GM10248 (cell line): ENCODE results near the gene PNMA6F.

Experiments used
- CTCF ChIA-PET: fragments of 300-600 bp; sonication (Branson Sonifier 250); formaldehyde crosslinking; extraction: SDS; loops from one replicate; lab custom pipeline; 2021; ENCODE audit warnings: antibody characterized with exemption; lab: Yijun Ruan, JAX
- POLR2A ChIA-PET: fragments of 350-650 bp; sonication (Branson Sonifier 250); formaldehyde crosslinking; extraction: SDS; loops from one replicate; lab custom pipeline; 2020; ENCODE audit warnings: antibody characterized with exemption; lab: Yijun Ruan, JAX
- DNase-seq: peaks from one replicate; pipeline ENCODE4 v3.0.0; 2012; ENCODE audit errors: extremely low spot score
- CTCF ChIP-seq: IDR thresholded peaks from 2 replicates; pipeline ENCODE4 v1.5.1; 2012; ENCODE audit warnings: mild to moderate bottlenecking, low read depth; ENCODE audit errors: extremely low read depth, missing control alignments, control extremely low read depth

PNMA6F gene

GRCh38 chrX:153304988-153305736 lies 16.4 kb downstream of the PNMA6F start:
- TF ChIP-seq CTCF: no peak
- ChIA-PET POLR2A (no interaction called here), CTCF (no interaction called here)
- no peak for DNase-seq

- DNase-seq: no peak
- TF ChIP-seq CTCF: no peak
- ChIA-PET POLR2A (no interaction called here), CTCF (no interaction called here)
These were observed 18.0 kb downstream of the PNMA6F start for GRCh38 chrX:153303276-153304262.

GRCh38 chrX:153302796-153303195 lies 18.8 kb downstream of the PNMA6F start:
- POLR2A ChIA-PET: no interaction called here
- TF ChIP-seq CTCF: no peak
- DNase-seq: no peak
- CTCF ChIA-PET: no interaction called here

- POLR2A ChIA-PET: no interaction called here
- CTCF ChIA-PET: no interaction called here
- no peak for TF ChIP-seq CTCF
- DNase-seq: no peak
These were observed 19.8 kb downstream of the PNMA6F start for GRCh38 chrX:153301746-153302145.

GRCh38 chrX:153299855-153300254 lies 21.7 kb downstream of the PNMA6F start:
- CTCF ChIA-PET: no interaction called here

More at GRCh38 chrX:153299855-153300254, 21.7 kb downstream of the PNMA6F start:
- POLR2A ChIA-PET: no interaction called here
- DNase-seq: no peak
- TF ChIP-seq CTCF: no peak
